ENCODE data around the gene DCP1B. TPM values are rescaled to one million over a fixed set of nuclear protein-coding genes. Genes with fewer than 3 reads are reported as not detected.

The DCP1B gene
- total RNA-seq, 2 experiments from 2014 or later, result 13.1 to 13.4 TPM

DNA sequence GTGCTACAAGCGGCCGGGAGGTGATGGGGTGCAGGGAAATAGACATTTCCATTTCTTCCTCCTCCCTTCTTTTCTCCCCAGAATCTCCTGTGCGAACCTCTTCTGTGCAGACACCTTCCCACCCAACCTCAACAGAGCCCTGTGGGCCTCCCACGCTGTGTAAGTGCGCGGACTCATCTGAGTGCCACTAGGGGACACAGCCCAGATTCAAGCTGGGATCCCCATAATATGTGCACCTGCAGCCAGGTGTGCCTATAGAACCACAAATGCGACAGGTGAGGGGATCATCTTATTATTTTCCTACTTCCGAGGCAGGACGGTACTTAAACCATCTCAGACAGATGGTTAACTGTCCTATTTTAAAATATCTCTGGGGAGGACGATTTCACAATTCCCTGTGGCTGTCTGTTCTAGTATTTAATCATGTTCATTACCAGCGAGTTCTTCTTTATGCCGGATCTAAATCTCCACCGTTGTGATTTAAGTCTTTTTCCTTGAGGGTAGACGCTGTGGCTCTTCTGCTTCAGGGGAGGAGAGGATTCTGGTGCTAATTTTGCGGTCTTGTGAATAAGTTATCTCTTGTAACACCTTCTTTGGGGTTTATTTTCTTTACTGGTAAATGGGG lies 31.3 kb upstream of the DCP1B start:
- peaks cover 25% of the 10 kb centered on the region for H3K27me3 Mint-ChIP-seq
- H3K4me3 Mint-ChIP-seq, result peak overlapping the region; percentile 62

DNA sequence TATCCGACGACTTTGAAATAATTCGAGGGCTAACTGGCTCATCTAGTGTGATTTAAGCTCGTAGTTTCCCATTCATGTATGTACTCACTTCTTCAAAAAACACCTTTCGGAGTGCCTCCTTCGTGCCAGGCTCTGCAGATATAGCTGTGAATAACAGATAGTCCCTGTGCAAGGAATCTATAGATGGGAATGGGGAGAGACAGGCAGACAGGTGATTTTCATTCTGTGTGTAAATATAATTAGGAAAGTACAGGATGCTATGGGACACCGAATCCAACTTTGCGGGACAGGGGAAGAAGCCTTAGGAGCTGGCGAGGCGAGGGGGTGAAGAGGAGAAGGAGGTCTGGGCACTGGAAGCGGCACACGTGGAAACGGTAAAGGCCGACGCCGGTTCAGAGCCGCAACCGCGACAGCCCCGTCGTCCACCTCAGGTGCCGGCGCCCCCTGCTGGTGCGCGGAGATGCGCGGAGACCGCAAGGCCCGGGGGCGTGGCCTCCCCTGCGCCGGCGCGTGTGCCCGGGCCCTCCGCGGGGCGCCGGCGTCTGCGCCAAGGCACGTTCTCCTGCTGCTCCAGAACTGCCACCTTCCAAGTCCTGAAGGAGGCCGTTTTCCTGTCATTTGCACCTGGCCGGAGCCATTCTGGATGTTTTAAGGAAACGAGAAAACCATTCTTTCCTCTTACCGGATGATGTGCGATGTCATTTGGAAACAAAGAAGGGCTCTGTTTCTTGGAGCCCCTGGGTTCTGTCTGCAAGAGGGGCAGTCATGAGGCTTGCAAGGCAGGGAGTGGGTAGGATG lies 30.6 kb upstream of the DCP1B start:
- ChIA-PET CTCF (interaction anchor here (0.6 to 2.4 kb wide), 18 partner anchors 10 to 551 kb away, joined by 3 to 12 read pairs (median 4); no protein-coding TSS in a partner anchor), POLR2A (no interaction called here)
- H3K27me3 Mint-ChIP-seq, result peaks cover 26% of the 10 kb centered on the region
- peak; percentile 89 for DNase-seq
- peaks cover 10% of the 10 kb centered on the region for H3K4me1 Mint-ChIP-seq (ENCODE audit: low read depth)
- no peaks in the 10 kb centered on the region for H3K36me3 Mint-ChIP-seq
- intact Hi-C loops (cut with micrococcal nuclease), result loop anchor here (1.0 to 2.0 kb wide), 3 partner anchors 31 to 238 kb away; partner anchors contain the start of gene DCP1B
- H3K9me3 Mint-ChIP-seq, result no peaks in the 10 kb centered on the region
- no peak overlapping the region for H3K27ac Mint-ChIP-seq
- H3K4me3 Mint-ChIP-seq, result peak overlapping the region; percentile 62

More for the DNA sequence above, 31.3 kb upstream of the DCP1B start:
- Mint-ChIP-seq H3K27ac (no peak overlapping the region), H3K9me3 (no peaks in the 10 kb centered on the region), H3K4me1 (ENCODE audit: low read depth) (peaks cover 10% of the 10 kb centered on the region), H3K36me3 (no peaks in the 10 kb centered on the region)
- ChIA-PET CTCF (interaction anchor here (0.6 to 2.1 kb wide), 8 partner anchors 17 to 400 kb away, joined by 3 to 9 read pairs (median 4); partner anchors contain the start of gene CACNA1C), POLR2A (no interaction called here)
- intact Hi-C loops (cut with micrococcal nuclease), result loop anchor here (1.0 to 2.0 kb wide), 3 partner anchors 31 to 239 kb away; partner anchors contain the start of gene DCP1B
- DNase-seq, result no peak

GRCh38 chr12:2032506-2032905 lies 28.2 kb upstream of the DCP1B start:
- H3K9me3 Mint-ChIP-seq, result no peaks in the 10 kb centered on the region
- peaks cover 18% of the 10 kb centered on the region for H3K27me3 Mint-ChIP-seq
- no peak for DNase-seq
- H3K4me1 Mint-ChIP-seq (ENCODE audit: low read depth), result peaks cover 10% of the 10 kb centered on the region
- no peak overlapping the region for H3K4me3 Mint-ChIP-seq
- CTCF ChIA-PET, result interaction anchor here (0.5 to 2.4 kb wide), 2 partner anchors 15 to 422 kb away, joined by 3 to 12 read pairs; no protein-coding TSS in a partner anchor
- no peaks in the 10 kb centered on the region for H3K36me3 Mint-ChIP-seq
- POLR2A ChIA-PET, result no interaction called here
- no peak overlapping the region for H3K27ac Mint-ChIP-seq
- intact Hi-C loops (cut with micrococcal nuclease), result no loop called here

GRCh38 chr12:2029851-2030250 lies 25.6 kb upstream of the DCP1B start:
- CTCF ChIA-PET, result interaction anchor here (0.8 kb wide), 1 partner anchor 90 kb away, joined by 3 read pairs; no protein-coding TSS in a partner anchor
- DNase-seq, result no peak
- intact Hi-C loops (cut with micrococcal nuclease), result no loop called here
- no peak overlapping the region for H3K4me3 Mint-ChIP-seq
- H3K36me3 Mint-ChIP-seq, result no peaks in the 10 kb centered on the region
- no peak overlapping the region for H3K27ac Mint-ChIP-seq
- H3K27me3 Mint-ChIP-seq, result peaks cover 11% of the 10 kb centered on the region
- POLR2A ChIA-PET, result no interaction called here
- peaks cover 5% of the 10 kb centered on the region for H3K4me1 Mint-ChIP-seq (ENCODE audit: low read depth)
- H3K9me3 Mint-ChIP-seq, result no peaks in the 10 kb centered on the region

GRCh38 chr12:2027351-2027750 lies 23.1 kb upstream of the DCP1B start:
- Mint-ChIP-seq H3K27me3 (peaks cover 4% of the 10 kb centered on the region), H3K4me1 (ENCODE audit: low read depth) (no peaks in the 10 kb centered on the region), H3K36me3 (no peaks in the 10 kb centered on the region), H3K4me3 (no peak overlapping the region), H3K27ac (no peak overlapping the region), H3K9me3 (no peaks in the 10 kb centered on the region)
- no peak for DNase-seq
- ChIA-PET CTCF (interaction anchor here (1.1 kb wide), 1 partner anchor 88 kb away, joined by 4 read pairs; no protein-coding TSS in a partner anchor), POLR2A (no interaction called here)
- intact Hi-C loops (cut with micrococcal nuclease), result no loop called here

GRCh38 chr12:2023365-2023764 lies 19.1 kb upstream of the DCP1B start:
- H3K36me3 Mint-ChIP-seq, result no peaks in the 10 kb centered on the region
- no peak for DNase-seq
- H3K9me3 Mint-ChIP-seq, result no peaks in the 10 kb centered on the region
- peaks cover 5% of the 10 kb centered on the region for H3K27me3 Mint-ChIP-seq
- no peak overlapping the region for H3K27ac Mint-ChIP-seq
- no peaks in the 10 kb centered on the region for H3K4me1 Mint-ChIP-seq (ENCODE audit: low read depth)
- no peak overlapping the region for H3K4me3 Mint-ChIP-seq
- ChIA-PET CTCF (interaction anchor here (0.8 kb wide), 1 partner anchor 8 kb away, joined by 3 read pairs; no protein-coding TSS in a partner anchor), POLR2A (no interaction called here)
- intact Hi-C loops (cut with micrococcal nuclease), result no loop called here

DNA sequence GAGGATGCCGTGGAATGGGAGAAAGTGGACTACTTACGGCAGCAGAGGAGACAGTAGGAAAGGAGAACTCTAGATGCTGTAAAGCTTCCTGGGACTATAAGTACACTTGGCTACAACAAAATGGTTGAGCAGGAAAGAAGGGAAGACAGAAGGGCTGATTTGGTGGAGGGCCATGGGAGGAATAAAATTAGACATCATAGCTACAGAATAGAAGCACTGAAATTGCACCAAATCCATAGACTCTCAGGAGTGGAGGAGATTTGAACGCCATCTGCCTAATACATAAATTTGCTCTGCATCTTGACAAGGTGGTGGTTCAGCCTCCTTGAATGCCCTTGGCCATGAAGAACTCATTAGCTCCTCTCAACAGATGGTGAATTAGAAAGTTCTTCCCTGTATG lies 16.3 kb upstream of the DCP1B start:
- intact Hi-C loops (cut with micrococcal nuclease), result no loop called here
- H3K4me1 Mint-ChIP-seq (ENCODE audit: low read depth), result peaks cover 10% of the 10 kb centered on the region
- ChIA-PET CTCF (interaction anchor here (0.7 to 1.4 kb wide), 3 partner anchors 8 to 80 kb away, joined by 3 to 5 read pairs (median 3); no protein-coding TSS in a partner anchor), POLR2A (no interaction called here)
- H3K27me3 Mint-ChIP-seq, result peaks cover 11% of the 10 kb centered on the region
- H3K27ac Mint-ChIP-seq, result no peak overlapping the region
- no peak overlapping the region for H3K4me3 Mint-ChIP-seq
- DNase-seq, result no peak
- no peaks in the 10 kb centered on the region for H3K9me3 Mint-ChIP-seq
- H3K36me3 Mint-ChIP-seq, result no peaks in the 10 kb centered on the region

- POLR2A ChIA-PET, result no interaction called here
- Mint-ChIP-seq H3K4me1 (ENCODE audit: low read depth) (peaks cover 10% of the 10 kb centered on the region), H3K27me3 (peaks cover 11% of the 10 kb centered on the region), H3K4me3 (no peak overlapping the region), H3K9me3 (no peaks in the 10 kb centered on the region), H3K36me3 (no peaks in the 10 kb centered on the region), H3K27ac (no peak overlapping the region)
- DNase-seq, result no peak
- intact Hi-C loops (cut with micrococcal nuclease), result no loop called here
- CTCF ChIA-PET, result interaction anchor here (1.0 to 2.4 kb wide), 3 partner anchors 8 to 228 kb away, joined by 4 to 12 read pairs (median 5); no protein-coding TSS in a partner anchor
Measured at GRCh38 chr12:2019126-2019525, 14.9 kb upstream of the DCP1B start.

GRCh38 chr12:2018391-2018790 lies 14.1 kb upstream of the DCP1B start:
- ChIA-PET CTCF (interaction anchor here (2.0 to 2.4 kb wide), 3 partner anchors 15 to 227 kb away, joined by 5 to 12 read pairs (median 8); no protein-coding TSS in a partner anchor), POLR2A (interaction anchor here (0.5 kb wide), 1 partner anchor 321 kb away, joined by 3 read pairs; no protein-coding TSS in a partner anchor)
- Mint-ChIP-seq H3K4me3 (no peak overlapping the region), H3K27ac (no peak overlapping the region), H3K4me1 (ENCODE audit: low read depth) (peaks cover 10% of the 10 kb centered on the region), H3K27me3 (peaks cover 11% of the 10 kb centered on the region), H3K36me3 (no peaks in the 10 kb centered on the region), H3K9me3 (no peaks in the 10 kb centered on the region)
- no peak for DNase-seq
- intact Hi-C loops (cut with micrococcal nuclease), result no loop called here

GRCh38 chr12:2017546-2018337 lies 13.5 kb upstream of the DCP1B start:
- ChIA-PET CTCF (interaction anchor here (2.0 to 2.4 kb wide), 3 partner anchors 16 to 227 kb away, joined by 5 to 12 read pairs (median 8); no protein-coding TSS in a partner anchor), POLR2A (interaction anchor here (0.5 kb wide), 1 partner anchor 321 kb away, joined by 3 read pairs; no protein-coding TSS in a partner anchor)
- H3K36me3 Mint-ChIP-seq, result no peaks in the 10 kb centered on the region
- H3K4me3 Mint-ChIP-seq, result no peak overlapping the region
- H3K27ac Mint-ChIP-seq, result no peak overlapping the region
- peaks cover 8% of the 10 kb centered on the region for H3K27me3 Mint-ChIP-seq
- peaks cover 10% of the 10 kb centered on the region for H3K4me1 Mint-ChIP-seq (ENCODE audit: low read depth)
- intact Hi-C loops (cut with micrococcal nuclease), result no loop called here
- no peak for DNase-seq
- H3K9me3 Mint-ChIP-seq, result no peaks in the 10 kb centered on the region

GRCh38 chr12:2016862-2017545 lies 12.7 kb upstream of the DCP1B start:
- H3K36me3 Mint-ChIP-seq, result no peaks in the 10 kb centered on the region
- H3K27me3 Mint-ChIP-seq, result peaks cover 8% of the 10 kb centered on the region
- H3K4me1 Mint-ChIP-seq (ENCODE audit: low read depth), result peaks cover 10% of the 10 kb centered on the region
- ChIA-PET POLR2A (no interaction called here), CTCF (interaction anchor here (2.0 to 2.4 kb wide), 3 partner anchors 17 to 226 kb away, joined by 5 to 12 read pairs (median 8); no protein-coding TSS in a partner anchor)
- no peaks in the 10 kb centered on the region for H3K9me3 Mint-ChIP-seq
- H3K4me3 Mint-ChIP-seq, result no peak overlapping the region
- DNase-seq, result peak; percentile 23
- intact Hi-C loops (cut with micrococcal nuclease), result no loop called here
- no peak overlapping the region for H3K27ac Mint-ChIP-seq

Data from activated CD4-positive, alpha-beta memory T cell treated with anti-CD3 and anti-CD28 coated beads for 36 hours (primary cell).